Stimulated activated naive CD4-positive, alpha-beta T cell treated with Interleukin-2 at 50 U/mL for 16 hours (primary cell): ENCODE measurements around the gene FAP.

Experiments used
- DNase-seq: peaks from one replicate; lab custom pipeline; 2025; lab: John Stamatoyannopoulos, UW

Gene FAP

GRCh38 chr2:162126111-162126519 is 117.1 kb downstream of the FAP start:
- no peak for DNase-seq

DNA sequence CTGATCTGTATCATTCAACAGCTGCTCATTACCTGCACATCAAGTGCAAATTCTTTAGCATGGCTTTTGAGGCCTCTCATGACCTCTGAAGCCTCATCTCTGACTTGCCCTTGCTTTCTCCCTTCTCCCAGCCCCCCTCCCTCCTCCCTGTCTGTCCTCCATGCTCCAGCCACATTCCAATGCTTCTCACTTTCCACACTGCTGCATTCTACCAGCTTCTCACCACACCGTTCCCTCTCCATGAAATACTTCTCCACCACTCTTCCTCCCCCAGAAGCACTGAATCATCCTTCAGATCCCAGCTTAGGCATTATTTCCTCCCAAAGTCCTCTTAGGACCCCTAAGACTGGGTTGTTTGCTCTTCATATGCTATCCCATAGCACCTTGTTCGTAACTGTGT is 118.1 kb downstream of the FAP start:
- DNase-seq = no peak

- no peak for DNase-seq
These were observed 119.2 kb downstream of the FAP start for GRCh38 chr2:162123806-162124758.
